Stromal cell of bone marrow (primary cell): ENCODE results near the gene ERGIC1.
A peak's percentile ranks its signal among the peaks of the same experiment; 100 is the strongest.
"Not testable (repeated sequence)": the region's sequence is repeated elsewhere in the genome, so short reads cannot be mapped to it uniquely, and the experiment has no call there.

Experiments used
- DNase-seq: peaks from one replicate; pipeline ENCODE4 v3.0.0-alpha.2; 2012; ENCODE audit warnings: low read depth

ERGIC1 gene

DNA sequence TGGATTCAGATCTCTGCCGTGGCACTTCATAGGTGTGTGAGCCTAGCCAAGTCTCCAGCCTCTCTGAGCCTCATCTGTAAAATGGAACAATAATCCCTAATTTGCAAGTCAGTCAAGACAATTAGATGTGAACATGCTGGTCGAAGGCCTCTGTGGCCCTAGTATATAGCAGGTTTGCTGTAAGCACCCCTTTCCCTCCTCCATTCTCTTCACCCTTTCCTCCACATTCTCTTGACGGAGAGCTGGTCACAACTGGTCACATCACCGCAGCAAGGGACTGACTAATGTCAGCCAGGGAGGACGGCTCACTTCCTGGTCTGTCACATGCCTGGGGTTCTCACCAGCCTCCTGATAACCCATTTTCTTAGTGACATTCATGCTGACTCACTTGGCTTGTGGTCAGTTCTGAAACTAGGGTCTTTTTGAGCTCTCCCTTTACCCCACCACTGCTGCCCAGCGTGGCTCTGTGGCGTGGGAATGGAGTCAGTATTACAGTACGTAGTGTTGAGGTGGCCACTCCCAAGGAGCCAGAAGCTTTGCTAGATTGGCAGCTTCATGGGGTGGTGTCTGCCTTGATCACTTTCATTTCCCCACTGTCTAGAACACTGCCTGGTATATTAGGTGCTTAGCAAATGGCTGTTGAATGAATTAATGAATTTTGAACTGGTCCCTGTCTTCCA is 47.8 kb downstream of the ERGIC1 start:
- no peak for DNase-seq

DNA sequence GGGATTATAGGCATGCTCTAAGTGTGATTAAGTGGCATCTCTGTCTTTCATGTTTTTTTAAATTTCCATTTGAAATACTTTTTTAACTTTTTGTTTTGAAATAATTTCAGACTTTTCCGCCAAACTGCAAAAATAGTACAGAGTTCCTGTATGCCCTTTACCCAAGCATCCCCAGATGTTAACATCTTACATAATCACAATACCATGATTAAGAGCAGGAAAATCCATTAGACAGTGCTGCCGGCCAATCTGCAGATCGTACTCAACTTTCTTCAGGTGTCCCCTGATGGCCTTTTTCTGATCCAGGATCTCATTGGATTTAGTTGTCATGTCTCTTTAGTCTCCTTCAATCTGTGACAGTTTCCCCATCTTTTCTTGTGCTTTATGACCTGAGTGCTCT is 49.0 kb downstream of the ERGIC1 start:
- no peak for DNase-seq

GRCh38 chr5:172885597-172886340 is 51.7 kb downstream of the ERGIC1 start:
- DNase-seq, result no peak

DNA sequence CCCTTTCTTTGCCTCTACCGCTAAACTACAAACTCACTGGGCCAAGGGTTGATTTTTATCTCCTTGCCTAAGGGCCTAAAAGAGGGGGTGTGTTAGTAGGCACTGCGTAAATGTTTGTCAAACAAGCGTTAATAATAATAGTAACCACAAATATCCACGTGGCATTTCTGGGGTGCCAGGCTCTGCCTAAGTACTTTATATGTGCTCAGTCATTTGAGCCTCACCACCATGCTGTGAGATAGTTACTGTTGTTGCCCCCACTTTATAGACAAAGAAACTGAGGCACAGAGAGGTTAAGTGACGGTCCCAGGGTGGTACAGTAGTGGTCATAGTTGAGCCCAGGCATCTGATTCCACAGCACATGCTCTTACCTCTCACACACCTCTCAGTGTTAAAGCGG is 52.4 kb downstream of the ERGIC1 start:
- no peak for DNase-seq

- no peak for DNase-seq
Measured at GRCh38 chr5:172886974-172887501, 53.0 kb downstream of the ERGIC1 start.

DNA sequence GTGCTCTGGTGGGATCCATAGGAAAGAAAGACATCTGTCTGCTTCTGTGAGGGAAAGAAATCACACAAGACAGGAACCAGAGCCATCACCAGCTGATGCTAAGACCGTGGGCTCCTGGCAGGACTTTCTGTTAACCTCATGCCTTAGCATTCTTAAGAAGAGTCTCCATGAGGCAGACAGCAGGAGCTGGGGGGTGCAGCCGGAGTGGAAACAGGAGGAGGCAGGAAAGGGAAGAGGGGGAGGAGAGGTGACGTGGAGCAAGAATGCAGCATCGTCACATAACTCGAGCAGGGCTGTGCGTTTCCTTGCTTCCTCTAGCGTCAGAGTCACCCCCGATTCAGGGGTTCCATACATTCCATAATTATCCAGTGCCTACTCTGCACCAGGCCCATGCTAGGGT is 53.6 kb downstream of the ERGIC1 start:
- no peak for DNase-seq

DNA sequence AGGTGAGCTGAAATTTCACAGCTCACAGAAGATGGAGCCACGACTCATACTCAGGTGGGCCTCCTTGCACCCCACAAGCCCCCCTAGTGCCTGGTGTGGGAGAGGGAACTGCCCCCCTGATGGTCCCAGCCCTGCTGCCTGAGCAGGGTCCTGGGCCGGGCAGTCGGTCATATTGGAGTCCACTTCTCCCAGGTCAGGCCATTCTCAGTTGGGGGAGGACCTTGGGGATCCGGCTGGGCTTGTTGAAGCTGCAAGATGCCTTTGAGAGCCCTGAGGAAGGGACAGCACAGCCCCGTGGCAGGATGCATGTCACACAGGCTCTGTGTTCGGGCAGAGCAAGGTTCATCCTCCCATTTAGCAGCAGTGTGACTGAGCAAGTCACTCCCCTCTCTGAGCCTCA is 56.6 kb downstream of the ERGIC1 start:
- no peak for DNase-seq

DNA sequence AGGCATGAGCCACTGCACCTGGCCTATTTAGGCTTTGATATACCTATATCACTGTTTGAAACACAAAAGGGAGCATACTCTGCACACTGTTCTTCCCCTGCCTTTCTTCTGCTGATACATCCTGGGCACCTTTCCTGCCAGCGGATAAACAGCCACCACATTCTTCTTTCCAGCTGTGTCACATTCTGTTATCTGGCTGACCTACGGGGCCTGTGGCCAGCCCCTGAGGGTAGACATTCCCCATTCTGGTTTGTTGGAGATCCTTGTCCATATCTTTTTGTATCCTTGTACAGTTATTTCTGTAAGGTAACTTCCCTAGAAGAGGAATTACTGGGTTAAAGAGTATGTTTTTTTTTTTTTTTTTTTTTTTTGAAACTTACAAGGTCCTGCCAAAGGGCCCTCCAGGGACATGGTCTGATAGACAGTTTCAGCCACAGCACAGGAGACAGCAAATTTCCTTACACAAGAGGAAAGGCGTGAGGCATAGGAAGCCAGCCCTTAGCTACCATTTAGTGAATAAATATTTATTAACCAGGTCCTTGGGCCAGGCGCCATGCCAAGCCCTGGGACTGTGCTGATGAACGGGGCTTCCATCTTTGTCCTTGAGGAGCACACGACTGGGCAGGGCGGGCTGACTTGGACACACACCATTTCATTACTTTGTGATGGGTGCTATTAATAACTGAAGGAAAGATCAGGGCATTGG is 57.8 kb downstream of the ERGIC1 start:
- no peak for DNase-seq

DNA sequence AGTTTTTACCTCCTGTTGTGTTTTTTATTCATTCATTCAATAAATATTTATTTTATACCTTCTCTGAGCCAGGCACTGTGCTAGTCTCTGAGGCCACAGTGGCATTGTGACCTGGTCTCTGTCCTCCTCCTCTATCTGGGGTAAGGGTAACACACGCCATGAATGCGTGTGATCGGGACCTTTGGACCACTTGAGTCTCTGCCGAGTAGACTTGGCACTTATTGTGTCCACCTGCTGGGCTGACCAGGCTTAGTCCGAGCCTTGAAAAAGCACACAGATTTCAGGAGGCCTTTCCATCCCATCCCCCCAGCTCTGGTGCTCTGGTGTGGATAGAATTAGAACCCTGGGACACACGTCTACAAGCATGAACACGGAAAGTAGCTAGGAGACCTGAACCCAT is 58.7 kb downstream of the ERGIC1 start:
- no peak for DNase-seq

DNA sequence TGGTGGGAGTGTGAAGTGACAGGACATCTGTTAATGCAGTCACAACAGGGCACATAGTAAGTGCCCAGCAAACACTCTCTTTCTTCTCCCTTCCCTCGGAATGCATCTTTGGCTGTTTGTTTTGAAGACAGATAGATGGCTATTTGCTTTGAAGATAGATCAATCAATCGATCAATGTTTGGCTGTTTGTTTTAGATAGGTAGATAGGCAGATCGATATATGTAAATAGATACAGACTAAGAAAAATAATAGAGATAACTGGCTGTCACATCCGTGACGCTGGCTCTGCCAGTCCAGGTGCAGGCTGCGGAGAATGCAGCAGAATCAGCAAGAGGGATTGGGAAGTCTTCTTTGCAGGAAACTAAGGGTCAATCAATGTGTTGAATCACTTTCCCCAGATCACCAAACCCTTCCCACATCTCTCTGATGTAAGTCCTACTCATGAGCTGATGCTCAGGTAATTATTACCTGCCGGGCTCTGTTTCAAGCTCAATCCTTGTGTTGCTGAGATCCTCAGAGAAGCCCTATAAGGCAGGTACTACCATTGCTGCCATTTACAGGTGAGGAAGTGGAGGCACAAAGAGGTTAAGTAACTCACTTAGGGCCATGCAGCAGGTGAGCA is 60.8 kb downstream of the ERGIC1 start:
- DNase-seq, result no peak

- DNase-seq, result no peak
Measured at GRCh38 chr5:172895549-172895948, 61.5 kb downstream of the ERGIC1 start.

DNA sequence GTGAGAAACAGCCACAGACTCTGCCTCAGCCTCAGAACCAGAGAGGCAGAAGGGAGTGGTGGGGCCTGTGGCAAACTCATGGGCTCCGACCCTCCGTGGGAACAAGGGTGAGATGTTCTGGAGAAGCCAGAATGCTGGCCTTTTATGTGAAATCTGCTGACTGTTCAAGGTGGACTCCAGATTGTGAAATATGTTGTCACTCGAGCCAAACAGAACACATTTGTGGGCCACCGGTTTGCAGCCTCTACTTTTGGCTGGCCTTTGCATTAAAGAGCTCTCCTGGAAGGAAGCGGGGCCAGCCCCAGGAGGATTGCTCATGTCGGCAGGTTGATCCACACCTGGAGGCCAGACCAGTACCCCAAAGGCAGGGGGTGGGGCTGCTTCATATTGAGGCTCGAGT is 62.4 kb downstream of the ERGIC1 start:
- no peak for DNase-seq

DNA sequence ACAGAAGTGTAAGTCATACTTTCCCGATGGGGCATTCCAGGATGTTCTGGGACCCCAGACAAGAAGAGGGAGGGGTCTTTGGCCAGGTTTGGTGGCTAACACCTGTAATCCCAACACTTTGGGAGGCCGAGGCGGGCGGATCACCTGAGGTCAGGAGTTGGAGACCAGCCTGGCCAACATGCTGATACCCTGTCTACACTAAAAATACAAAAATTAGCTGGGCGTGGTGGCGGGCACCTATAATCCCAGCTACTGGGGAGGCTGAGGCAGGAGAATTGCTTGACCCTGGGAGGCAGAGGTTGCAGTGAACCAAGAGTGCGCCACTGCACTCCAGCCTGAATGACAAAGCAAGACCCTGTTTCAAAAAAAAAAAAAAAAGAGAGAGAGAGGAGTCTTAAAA is 63.0 kb downstream of the ERGIC1 start:
- DNase-seq, result not testable (repeated sequence)

- no peak for DNase-seq
Measured at GRCh38 chr5:172897481-172898217, 63.6 kb downstream of the ERGIC1 start.

DNA sequence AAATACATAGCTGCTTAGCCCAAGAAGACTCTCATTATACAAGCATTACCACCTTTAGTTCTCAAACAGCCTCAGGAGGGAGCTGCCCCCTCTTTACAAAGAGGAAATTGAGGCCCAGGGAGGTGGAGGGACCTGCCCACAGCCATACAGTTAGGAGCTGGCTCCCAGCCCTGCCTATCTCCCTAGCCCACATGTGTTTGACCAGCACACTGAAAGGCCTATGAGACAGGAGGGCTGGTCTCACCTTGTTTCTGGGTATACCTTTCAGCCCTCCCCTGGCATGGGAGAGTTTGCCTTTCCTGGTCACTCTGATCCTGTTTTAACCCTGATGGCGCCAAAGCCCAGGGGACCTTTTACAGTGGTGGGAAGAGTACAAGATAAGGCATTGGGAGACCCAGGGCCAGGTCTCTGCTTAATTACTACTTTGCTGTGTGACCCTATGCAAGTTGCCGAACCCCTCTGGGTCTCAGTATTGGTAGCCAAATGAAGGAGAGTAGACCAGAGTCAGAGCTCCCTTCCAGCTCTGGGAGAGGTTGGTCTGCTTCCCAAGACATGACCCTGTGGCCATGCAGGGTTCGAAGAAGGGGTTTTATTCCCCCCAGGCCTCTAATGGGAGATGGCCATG is 64.3 kb downstream of the ERGIC1 start:
- DNase-seq, result no peak

GRCh38 chr5:172898843-172899369 is 64.9 kb downstream of the ERGIC1 start:
- no peak for DNase-seq

DNA sequence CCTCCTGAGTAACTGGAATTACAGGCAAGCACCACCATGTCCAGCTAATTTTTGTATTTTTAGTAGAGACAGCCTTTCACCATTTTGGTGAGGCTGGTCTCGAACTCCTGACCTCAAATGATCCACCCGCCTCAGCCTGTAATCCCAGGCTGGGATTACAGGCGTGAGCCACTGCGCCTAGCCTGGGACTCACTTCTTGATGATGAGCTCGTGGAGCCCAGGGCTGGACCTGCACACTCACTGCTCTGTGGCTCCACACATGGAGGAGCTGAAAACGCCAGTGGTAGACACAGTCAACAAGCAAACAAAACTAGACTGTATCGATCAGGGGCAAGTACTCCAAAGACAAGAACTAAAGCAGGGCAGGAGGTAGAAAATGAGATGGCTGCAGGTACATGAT is 65.4 kb downstream of the ERGIC1 start:
- DNase-seq, result no peak

DNA sequence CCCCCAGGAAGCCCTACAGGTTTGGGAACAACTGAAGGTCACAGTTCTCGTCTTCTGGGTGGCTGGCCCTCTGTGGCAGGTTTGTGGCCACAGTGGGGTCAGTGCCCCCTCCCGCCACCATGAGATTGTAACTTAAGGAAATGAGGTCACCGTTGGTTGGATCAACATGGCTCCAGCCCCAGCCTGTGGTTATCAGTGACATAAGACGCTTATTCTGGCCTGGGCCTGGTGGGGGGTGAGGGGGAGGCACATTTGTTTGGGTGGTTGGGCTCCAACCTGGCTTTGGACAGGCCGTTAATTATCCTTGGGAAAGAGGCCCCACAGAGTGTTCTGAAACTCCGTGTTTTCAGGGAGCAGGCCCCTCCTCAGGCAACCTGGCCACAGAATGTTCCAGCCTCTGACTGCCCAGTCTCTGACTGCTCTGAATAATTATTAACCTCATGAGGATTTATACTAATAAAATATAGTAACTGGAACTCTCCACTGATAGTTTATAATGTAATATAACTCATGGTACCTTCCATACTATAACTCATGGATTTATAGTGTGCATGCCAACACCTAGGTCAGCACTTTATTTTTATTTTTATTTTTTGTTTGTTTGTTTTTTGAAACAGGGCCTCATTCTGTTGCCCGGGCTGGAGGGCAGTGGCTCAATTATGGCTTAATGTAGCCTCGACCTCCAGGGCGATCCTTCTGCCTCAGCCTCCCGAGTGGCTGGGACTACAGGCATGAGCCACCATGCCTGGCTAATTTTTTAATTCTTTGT is 67.1 kb downstream of the ERGIC1 start:
- peak; percentile 65 for DNase-seq

DNA sequence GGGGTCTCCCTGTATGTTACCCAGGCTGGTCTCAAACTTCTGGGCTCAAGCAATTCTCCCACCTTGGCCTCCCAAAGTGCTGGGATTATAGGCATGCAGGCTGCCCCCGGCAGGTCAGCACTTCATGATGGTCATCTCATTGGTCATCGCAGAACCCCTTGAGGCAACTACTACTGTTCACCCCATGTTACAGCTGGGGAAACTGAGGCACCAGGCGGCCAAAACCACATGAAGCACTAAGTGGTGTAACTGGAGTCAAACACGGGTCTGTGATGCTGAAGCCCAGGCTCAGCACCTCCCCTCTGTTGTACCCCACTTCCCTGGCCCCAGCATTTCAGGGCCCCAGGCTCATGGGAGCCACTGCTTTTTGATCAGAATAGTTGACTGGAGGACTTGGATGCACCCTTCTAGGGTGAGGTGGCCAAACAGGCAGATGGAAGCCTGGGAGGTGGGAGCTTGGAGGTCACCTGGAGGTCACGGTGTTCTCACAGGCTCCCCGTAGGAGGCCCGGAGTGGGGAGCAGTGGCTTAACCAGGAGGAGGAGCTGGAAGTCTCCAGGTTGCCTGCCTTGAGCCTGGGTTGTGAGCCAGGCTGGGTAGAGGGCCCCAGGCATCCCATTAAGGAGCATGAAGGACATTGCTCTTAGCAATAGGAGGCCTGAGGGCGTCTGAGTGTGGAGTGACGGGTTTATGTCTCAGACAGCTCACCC is 67.9 kb downstream of the ERGIC1 start:
- no peak for DNase-seq
